C4-2B (cell line): ENCODE results near the gene ADAM12.

Experiments used
- ZFX ChIP-seq: fragments of 450-650 bp; IDR thresholded peaks from 2 replicates; pipeline ENCODE4 v1.6.1; 2017
- TF ChIP-seq, protein P1 (sequence below): fragments of 450-650 bp; conservative IDR thresholded peaks from 2 replicates; pipeline ENCODE4 v1.5.1; 2017; ENCODE audit warnings: mild to moderate bottlenecking

DNA sequence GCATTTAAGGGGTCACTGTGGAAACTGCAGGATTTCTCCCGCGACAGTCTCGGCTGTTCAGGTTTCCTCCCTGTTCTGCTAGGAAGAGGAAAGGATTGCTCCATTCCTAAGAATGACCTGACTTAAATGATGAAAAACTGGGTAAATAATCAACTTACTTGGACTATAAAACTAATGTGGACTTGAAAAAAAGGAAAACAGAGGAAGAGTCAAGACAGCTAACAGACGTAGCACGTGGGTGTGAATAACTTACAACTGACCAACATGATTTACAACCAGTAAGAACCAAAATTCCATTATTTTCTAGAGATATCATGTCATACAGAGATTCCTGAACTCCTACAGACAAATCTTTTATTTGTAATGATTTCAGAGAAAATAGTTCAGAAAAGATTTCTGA lies 93.8 kb downstream of the ADAM12 start:
- TF ChIP-seq, protein P1, sequence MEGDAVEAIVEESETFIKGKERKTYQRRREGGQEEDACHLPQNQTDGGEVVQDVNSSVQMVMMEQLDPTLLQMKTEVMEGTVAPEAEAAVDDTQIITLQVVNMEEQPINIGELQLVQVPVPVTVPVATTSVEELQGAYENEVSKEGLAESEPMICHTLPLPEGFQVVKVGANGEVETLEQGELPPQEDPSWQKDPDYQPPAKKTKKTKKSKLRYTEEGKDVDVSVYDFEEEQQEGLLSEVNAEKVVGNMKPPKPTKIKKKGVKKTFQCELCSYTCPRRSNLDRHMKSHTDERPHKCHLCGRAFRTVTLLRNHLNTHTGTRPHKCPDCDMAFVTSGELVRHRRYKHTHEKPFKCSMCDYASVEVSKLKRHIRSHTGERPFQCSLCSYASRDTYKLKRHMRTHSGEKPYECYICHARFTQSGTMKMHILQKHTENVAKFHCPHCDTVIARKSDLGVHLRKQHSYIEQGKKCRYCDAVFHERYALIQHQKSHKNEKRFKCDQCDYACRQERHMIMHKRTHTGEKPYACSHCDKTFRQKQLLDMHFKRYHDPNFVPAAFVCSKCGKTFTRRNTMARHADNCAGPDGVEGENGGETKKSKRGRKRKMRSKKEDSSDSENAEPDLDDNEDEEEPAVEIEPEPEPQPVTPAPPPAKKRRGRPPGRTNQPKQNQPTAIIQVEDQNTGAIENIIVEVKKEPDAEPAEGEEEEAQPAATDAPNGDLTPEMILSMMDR = no peak
- TF ChIP-seq ZFX = no peak
